OCI-LY3 (cell line): ENCODE data around the gene RPRD2.

Experiments
- H2AFZ ChIP-seq: fragments of 200-600, 300-600 bp; shearing (Covaris generic); 2 replicates; pipeline ENCODE4 v1.6.0; 2014; ENCODE audit warnings: antibody characterized with exemption, low read depth, low read length
- H3K27ac ChIP-seq: fragments of 200-600, 300-600 bp; sonication (generic); 2 replicates; pipeline ENCODE4 v1.5.1; 2014; ENCODE audit warnings: mild to moderate bottlenecking, low read length, moderate library complexity, mixed read lengths
- H3K27me3 ChIP-seq: fragments of 200-600, 300-600 bp; sonication (generic); 2 replicates; pipeline ENCODE4 v1.6.1; 2014; ENCODE audit warnings: low read depth, low read length, mixed read lengths
- H3K36me3 ChIP-seq: fragments of 200-600, 300-600 bp; sonication (generic); replicated peaks from 2 replicates; pipeline ENCODE3; 2014; ENCODE audit warnings: low read depth, low read length, mixed read lengths
- H3K4me1 ChIP-seq: fragments of 300-600, 200-600 bp; sonication (generic); 2 replicates; pipeline ENCODE4 v1.6.1; 2014; ENCODE audit warnings: low read length, mixed read lengths
- H3K4me2 ChIP-seq: fragments of 200-600, 300-600 bp; sonication (generic); 2 replicates; pipeline ENCODE4 v1.6.1; 2014; ENCODE audit warnings: low read length, mixed read lengths
- H3K4me3 ChIP-seq: fragments of 300-600, 200-600 bp; sonication (generic); 2 replicates; pipeline ENCODE4 v1.5.1; 2014; ENCODE audit warnings: antibody characterized with exemption, mild to moderate bottlenecking, low read length, moderate library complexity
- H3K79me2 ChIP-seq: fragments of 300-600, 200-600 bp; shearing (Covaris generic); 2 replicates; pipeline ENCODE4 v1.6.1; 2014; ENCODE audit warnings: mild to moderate bottlenecking, low read length, mixed read lengths
- H3K9ac ChIP-seq: fragments of 300-600, 200-600 bp; shearing (Covaris generic); 2 replicates; pipeline ENCODE4 v1.6.0; 2014; ENCODE audit warnings: mild to moderate bottlenecking, low read length, moderate library complexity
- H3K9me3 ChIP-seq: fragments of 200-600, 300-600 bp; shearing (Covaris generic); 2 replicates; pipeline ENCODE4 v1.6.1; 2014; ENCODE audit warnings: low read length, mixed read lengths; ENCODE audit not compliant: insufficient read depth
- H4K20me1 ChIP-seq: fragments of 200-600, 300-600 bp; sonication (generic); 2 replicates; pipeline ENCODE4 v1.6.1; 2016; ENCODE audit warnings: low read length, mixed read lengths; ENCODE audit not compliant: insufficient read depth
- EZH2phosphoT487 ChIP-seq: fragments of 200-600 bp; shearing (Covaris generic); IDR thresholded peaks from 2 replicates; pipeline ENCODE4 v1.6.1; 2018; ENCODE audit warnings: antibody characterized with exemption, mixed run types, low read depth
- TF ChIP-seq, protein P1 (sequence below): fragments of 200-600, 300-600 bp; sonication (generic); IDR thresholded peaks from 2 replicates; pipeline ENCODE4 v1.5.1; 2014; ENCODE audit warnings: antibody characterized with exemption, low read length, low read depth

Gene RPRD2

DNA sequence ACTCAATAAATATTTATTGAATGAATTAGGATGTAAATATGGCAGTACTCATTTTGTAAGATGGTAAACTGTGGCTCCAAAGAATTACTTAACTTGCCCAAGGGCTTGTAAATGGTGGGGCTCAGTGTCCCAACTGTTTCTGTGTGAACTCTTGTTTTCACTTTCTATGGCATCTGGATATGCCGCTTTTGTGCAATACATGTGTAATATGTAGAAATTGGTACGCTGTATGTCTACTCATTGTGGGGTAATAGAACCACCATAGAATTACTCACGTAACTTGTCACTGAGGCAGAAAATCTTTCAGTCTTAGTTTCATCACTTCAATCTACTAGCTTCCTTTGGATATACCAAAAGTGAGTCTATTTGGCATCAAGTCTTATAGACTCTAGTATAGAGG, 41.6 kb upstream of the RPRD2 start:
- H3K4me3 ChIP-seq = peak overlapping the region; percentile 92
- H4K20me1 ChIP-seq = peaks cover 15% of the 10 kb centered on the region
- TF ChIP-seq, protein P1, sequence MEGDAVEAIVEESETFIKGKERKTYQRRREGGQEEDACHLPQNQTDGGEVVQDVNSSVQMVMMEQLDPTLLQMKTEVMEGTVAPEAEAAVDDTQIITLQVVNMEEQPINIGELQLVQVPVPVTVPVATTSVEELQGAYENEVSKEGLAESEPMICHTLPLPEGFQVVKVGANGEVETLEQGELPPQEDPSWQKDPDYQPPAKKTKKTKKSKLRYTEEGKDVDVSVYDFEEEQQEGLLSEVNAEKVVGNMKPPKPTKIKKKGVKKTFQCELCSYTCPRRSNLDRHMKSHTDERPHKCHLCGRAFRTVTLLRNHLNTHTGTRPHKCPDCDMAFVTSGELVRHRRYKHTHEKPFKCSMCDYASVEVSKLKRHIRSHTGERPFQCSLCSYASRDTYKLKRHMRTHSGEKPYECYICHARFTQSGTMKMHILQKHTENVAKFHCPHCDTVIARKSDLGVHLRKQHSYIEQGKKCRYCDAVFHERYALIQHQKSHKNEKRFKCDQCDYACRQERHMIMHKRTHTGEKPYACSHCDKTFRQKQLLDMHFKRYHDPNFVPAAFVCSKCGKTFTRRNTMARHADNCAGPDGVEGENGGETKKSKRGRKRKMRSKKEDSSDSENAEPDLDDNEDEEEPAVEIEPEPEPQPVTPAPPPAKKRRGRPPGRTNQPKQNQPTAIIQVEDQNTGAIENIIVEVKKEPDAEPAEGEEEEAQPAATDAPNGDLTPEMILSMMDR = no peak
- H3K36me3 ChIP-seq = peaks cover 30% of the 10 kb centered on the region
- no peak overlapping the region for H2AFZ ChIP-seq
- H3K27ac ChIP-seq = peak overlapping the region; percentile 79
- peaks cover 48% of the 10 kb centered on the region for H3K79me2 ChIP-seq
- H3K9me3 ChIP-seq = no peaks in the 10 kb centered on the region
- H3K9ac ChIP-seq = peak overlapping the region; percentile 97
- no peaks in the 10 kb centered on the region for H3K27me3 ChIP-seq
- peaks cover 10% of the 10 kb centered on the region for H3K4me1 ChIP-seq
- peak overlapping the region; percentile 96 for H3K4me2 ChIP-seq

DNA sequence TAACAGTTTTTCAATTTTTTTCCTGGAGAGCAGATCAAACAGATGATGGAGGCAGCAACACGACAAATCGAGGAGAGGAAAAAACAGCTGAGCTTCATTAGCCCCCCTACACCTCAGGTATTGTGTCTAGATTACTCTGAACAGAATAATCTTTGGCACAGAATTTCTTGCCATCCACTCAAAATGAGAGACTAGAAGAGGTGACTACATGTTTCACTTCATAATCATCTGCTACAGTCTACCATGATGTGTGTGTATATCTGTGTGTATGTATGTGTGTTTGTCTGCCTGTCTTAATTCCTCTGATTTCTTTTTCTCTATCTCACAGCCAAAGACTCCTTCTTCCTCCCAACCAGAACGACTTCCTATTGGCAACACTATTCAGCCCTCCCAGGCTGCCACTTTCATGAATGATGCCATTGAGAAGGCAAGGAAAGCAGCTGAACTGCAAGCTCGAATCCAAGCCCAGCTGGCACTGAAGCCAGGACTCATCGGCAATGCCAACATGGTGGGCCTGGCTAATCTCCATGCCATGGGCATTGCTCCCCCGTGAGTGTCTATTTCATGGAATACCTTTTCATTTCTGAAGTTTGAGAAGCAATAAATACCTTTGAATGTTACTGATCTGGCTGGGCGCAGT, 31.2 kb upstream of the RPRD2 start:
- Histone ChIP-seq H3K27ac (no peak overlapping the region), H3K9ac (no peak overlapping the region), H3K36me3 (peaks cover 53% of the 10 kb centered on the region), H4K20me1 (no peaks in the 10 kb centered on the region), H2AFZ (no peak overlapping the region), H3K9me3 (no peaks in the 10 kb centered on the region), H3K4me2 (no peak overlapping the region), H3K4me1 (no peaks in the 10 kb centered on the region), H3K79me2 (peaks cover 5% of the 10 kb centered on the region), H3K4me3 (no peak overlapping the region), H3K27me3 (no peaks in the 10 kb centered on the region)
- TF ChIP-seq, protein P1 = no peak
- no peak for TF ChIP-seq EZH2phosphoT487

DNA sequence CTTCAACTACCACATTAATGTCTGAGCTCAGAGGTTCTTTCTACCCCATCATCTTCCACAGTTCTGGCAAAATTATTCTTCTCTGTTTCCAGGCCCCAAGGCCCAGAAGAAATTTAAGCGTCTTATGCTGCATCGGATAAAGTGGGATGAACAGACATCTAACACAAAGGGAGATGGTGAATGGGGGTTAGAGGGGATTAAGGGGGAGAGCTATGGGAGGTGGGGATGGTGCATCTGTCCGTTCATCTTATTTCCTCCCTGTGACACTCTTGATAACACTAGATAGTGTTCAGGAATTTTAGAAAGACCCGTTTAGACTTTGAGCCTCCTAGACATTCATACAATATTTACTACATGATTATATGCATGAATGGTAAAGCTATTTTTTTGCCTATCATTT, 17.6 kb upstream of the RPRD2 start:
- no peak overlapping the region for H3K4me3 ChIP-seq
- H4K20me1 ChIP-seq = no peaks in the 10 kb centered on the region
- no peak overlapping the region for H3K27ac ChIP-seq
- no peak overlapping the region for H3K9ac ChIP-seq
- H3K4me1 ChIP-seq = no peaks in the 10 kb centered on the region
- no peak overlapping the region for H3K4me2 ChIP-seq
- no peaks in the 10 kb centered on the region for H3K9me3 ChIP-seq
- H3K27me3 ChIP-seq = no peaks in the 10 kb centered on the region
- no peak overlapping the region for H2AFZ ChIP-seq
- H3K36me3 ChIP-seq = peaks cover 56% of the 10 kb centered on the region
- TF ChIP-seq EZH2phosphoT487 = no peak
- TF ChIP-seq, protein P1 = no peak
- no peaks in the 10 kb centered on the region for H3K79me2 ChIP-seq

DNA sequence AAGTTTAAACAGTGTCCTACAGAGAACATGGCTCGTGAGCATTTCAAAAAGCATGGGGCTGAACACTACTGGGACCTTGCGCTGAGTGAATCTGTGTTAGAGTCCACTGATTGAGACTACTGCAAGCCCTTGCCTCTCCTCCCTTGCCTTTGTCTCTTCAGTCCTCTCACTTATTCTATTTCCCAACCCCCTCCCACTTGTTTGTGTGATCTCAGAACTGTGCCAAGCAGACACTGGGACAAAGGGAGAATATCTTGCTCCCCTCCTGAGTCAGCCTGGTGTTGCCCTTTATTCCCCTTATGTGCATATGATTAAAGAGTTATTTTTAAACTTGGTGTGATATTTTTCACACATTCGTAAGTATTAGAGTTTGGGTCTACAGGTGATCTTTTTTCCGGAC, 11.1 kb upstream of the RPRD2 start:
- no peak overlapping the region for H3K27ac ChIP-seq
- H3K9me3 ChIP-seq = no peaks in the 10 kb centered on the region
- no peaks in the 10 kb centered on the region for H3K4me1 ChIP-seq
- no peaks in the 10 kb centered on the region for H3K27me3 ChIP-seq
- H3K4me3 ChIP-seq = no peak overlapping the region
- H3K79me2 ChIP-seq = no peaks in the 10 kb centered on the region
- H3K9ac ChIP-seq = no peak overlapping the region
- H4K20me1 ChIP-seq = no peaks in the 10 kb centered on the region
- no peak overlapping the region for H3K4me2 ChIP-seq
- H3K36me3 ChIP-seq = peaks cover 45% of the 10 kb centered on the region
- no peak overlapping the region for H2AFZ ChIP-seq
- TF ChIP-seq, protein P1 = no peak
- TF ChIP-seq EZH2phosphoT487 = no peak
